NCI-H1930 (cell line): ENCODE data around the gene SPOP.
"Not testable (repeated sequence)": the region's sequence is repeated elsewhere in the genome, so short reads cannot be mapped to it uniquely, and the experiment has no call there.

ENCODE experiments used
- DNase-seq, 2 experiments: peaks; one replicate each; lab custom pipeline; 2025; lab: John Stamatoyannopoulos, UW

Gene SPOP

DNA sequence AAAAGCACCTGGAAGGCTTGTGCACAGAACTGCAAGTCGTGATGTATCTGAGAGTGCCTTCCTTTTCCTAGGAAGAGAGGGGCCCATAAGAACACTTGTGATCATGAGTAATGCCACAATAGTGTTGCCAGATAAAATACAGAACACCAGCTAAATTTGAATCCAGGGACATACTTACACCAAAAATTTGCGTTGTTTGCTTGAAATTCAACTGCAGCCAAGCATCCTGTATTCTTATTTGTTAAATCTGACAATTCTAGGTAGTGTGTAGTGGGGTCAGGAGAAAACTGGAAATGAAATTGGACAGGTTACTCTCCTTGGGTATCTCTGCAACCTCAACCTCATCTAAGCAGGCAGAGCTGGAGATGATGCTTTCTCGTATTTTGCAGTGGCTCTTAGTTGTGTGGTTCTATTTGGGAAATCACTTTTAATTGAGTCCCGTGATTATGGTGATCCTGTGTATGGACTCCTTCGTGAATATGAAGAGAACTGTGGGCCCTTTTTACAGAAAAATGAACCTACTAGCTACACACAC is 17.9 kb upstream of the SPOP start:
- no peak for DNase-seq

DNA sequence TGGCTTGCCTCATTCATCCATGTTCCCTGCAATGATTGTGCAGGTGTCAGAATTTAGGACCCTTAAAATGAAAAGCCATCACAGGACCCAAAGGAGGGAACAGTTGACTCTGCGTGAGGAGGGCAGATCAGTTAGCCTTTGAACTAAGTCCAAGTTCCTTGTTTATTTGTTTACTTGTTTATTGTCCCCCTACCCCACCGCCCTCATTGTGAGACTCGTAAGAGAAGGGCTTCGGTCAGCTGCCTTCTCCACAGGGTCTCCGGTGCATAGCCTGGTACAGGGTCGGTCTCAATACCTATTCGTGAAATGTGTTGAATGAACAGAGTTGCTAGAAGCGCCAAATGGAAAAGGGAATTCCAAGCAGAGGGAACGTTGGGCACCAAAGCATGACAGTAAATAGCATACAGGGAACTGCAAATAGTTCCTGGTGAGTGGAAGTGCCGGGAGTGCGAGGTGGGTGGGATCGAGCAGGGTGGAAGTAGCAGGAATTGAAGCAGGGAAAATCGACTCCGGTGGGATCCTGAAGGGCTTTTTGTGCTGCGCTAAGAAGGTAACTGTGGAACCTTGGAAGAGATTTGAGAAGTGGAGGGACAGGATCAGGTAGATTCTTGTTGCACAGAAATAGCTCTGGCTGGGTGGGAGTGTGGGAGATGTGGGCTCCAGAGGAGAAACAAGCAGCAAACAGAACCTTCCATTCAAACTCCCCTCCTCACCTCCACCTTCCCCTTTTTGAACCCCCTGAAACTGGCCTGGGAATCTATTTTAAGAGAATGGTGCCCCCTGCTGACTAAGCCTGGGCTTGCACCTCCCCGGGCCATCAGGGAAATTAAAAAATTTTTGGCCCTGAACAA is 17.2 kb upstream of the SPOP start:
- peak in 1 of 2 experiments; percentile 12 for DNase-seq

GRCh38 chr17:49692751-49693150 is 14.9 kb upstream of the SPOP start:
- DNase-seq = no peak

DNA sequence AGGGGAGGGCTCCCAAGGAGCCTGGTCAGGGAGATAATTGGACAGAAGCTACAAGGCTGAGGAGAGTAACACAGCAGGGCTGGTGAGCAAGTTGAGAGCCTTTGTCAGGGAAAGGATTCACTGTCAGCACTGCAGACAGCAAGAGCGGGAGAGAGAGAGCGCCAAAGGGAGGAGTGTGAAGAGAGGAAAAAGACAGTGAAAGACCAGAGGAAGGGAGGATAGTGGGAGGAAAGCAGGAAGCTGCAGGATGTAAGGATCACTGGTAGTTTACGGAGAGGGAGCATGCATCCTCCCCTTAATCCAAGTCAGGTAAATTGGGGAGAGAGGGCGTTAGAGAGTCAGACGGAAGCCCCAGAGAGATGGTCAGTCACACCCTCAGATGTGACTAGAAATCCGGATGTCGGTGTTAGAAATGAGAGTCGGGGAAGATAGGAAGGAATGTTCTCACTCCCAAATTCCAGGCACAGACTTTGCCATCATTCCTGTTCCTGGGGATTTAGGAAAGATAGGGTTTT is 13.8 kb upstream of the SPOP start:
- no peak for DNase-seq

DNA sequence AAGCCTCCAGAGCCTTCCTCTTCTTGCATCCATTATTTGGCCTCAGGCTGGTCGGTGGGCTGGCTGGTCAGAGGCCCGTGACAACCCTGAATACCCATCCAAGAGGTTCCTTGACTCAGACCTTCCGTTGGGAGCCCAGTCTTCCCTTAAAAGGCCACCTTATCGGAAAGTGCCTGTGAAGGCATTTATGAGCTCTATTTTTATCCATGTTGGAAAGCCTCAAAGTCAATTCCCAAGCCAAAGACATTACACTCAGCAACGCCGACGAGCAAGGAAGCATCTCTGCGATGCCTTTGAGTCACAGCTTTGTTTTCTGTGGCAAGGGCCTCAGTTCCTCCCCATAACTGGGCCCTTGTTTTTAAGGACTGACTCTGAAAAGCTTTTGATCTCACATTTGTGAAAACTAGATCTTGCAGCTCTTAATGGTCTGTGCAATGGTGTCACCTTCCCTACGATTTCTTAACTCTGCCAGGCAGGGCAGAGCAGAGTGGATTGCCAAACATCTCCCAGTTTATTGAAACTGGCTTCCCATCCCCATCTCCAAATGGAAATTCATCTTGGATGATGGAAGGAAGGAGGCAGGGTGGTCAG is 13.3 kb upstream of the SPOP start:
- DNase-seq = no peak

DNA sequence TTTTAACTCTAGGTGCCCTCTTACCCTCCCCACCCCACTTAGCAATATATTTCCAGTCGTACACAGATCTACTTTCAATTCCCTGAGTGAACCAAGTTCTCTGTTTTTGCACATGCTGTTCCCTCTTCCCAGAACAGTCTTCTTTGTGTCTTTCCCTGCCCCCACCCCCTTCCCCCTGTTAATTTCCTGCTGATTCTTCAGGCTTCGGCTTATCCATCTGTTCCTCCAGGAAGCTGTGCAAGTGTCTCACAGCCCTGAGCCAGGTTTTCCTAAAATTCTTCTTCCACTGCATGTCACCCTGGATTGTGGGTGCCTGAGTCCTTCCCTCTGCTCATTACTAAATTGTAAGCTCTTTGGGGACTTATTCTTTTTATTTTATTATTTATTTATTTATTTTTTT is 12.4 kb upstream of the SPOP start:
- DNase-seq = no peak

GRCh38 chr17:49688848-49689247 is 11.0 kb upstream of the SPOP start:
- DNase-seq = no peak

- no peak for DNase-seq
Observed at GRCh38 chr17:49687878-49688491, 10.1 kb upstream of the SPOP start.

GRCh38 chr17:49681106-49681979 is 3.4 kb upstream of the SPOP start:
- DNase-seq = no peak

- no peak for DNase-seq
Observed at GRCh38 chr17:49680314-49680713, 2.4 kb upstream of the SPOP start.

GRCh38 chr17:49677134-49677932 is 564 bp downstream of the SPOP start:
- DNase-seq = peak; percentile 88 to 92

- no peak for DNase-seq
Observed at GRCh38 chr17:49676276-49676868, 1.5 kb downstream of the SPOP start.

GRCh38 chr17:49674507-49674906 is 3.4 kb downstream of the SPOP start:
- no peak for DNase-seq

DNA sequence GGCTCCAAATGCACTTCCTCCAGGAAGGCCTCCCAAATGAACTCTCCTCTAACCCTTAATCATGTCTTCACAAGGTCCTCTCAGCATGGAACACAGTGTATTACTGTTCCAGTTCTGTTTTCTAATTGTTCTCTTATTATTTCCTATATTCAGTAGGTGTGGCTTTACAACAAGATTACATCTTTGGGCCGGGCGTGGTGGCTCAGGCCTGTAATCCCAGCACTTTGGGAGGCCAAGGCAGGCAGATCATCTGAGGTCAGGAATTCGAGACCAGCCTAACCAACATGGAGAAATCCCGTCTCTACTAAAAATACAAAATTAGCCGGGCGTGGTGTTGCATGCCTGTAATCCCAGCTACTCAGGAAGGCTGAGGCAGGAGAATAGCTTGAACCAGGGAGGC is 4.2 kb downstream of the SPOP start:
- not testable (repeated sequence) for DNase-seq

GRCh38 chr17:49670641-49671040 is 7.3 kb downstream of the SPOP start:
- no peak for DNase-seq

DNA sequence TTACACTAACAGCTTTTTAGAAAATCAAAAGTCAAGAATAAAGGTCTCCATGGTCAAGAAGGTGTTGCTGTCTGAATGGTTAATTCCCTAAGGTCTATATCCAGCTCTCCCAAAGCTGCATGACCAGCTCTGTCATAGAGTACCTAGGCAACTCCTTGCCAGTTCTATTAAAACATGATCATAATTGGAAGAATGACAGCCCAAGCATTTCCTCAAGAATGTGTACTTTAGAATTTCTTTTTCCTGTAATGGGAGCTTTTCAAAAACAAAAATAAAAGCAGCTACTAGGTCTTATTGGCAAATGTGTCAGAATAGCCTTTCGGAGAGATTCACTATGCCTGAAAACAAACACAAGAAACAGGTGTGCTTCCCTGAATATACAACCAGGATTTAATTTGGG is 7.9 kb downstream of the SPOP start:
- DNase-seq = no peak

- no peak for DNase-seq
Observed at GRCh38 chr17:49667854-49668253, 10.0 kb downstream of the SPOP start.

GRCh38 chr17:49664706-49665211 is 13.1 kb downstream of the SPOP start:
- no peak for DNase-seq

GRCh38 chr17:49659661-49660382 is 18.1 kb downstream of the SPOP start:
- no peak for DNase-seq

DNA sequence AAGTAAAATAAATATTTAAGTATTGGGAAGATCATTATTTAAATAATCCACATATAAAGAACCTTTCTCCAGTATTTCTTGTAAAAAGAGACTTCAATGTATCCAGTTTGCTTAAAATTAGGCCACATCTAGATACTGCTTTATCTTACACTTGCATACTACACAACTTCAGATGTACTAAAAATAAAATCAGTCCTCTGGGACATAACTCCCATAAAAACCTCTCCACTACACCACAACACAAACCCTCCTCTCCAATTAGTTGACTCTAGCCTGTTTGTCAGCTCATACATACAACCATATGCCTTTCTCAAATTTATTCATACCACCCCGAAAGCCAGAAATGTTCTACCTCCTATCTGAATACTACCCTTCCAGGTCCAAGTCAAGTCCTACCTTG is 21.6 kb downstream of the SPOP start:
- DNase-seq = no peak
